ENCODE results near the gene MAP2K5.

The MAP2K5 gene

GRCh38 chr15:67564021-67564967 lies 21.8 kb downstream of the MAP2K5 start:
- H3K4me3 ChIP-seq (ENCODE audit: low read length): no peak overlapping the region
- no peaks in the 10 kb centered on the region for H3K27me3 ChIP-seq (ENCODE audit: insufficient read depth, low read length, poor library complexity)
- no peak overlapping the region for H3K9ac ChIP-seq (ENCODE audit: low read length)
- no peak overlapping the region for H2BK5ac ChIP-seq (ENCODE audit: low read length)
- no peaks in the 10 kb centered on the region for H3K79me1 ChIP-seq (ENCODE audit: low read length)
- H4K5ac ChIP-seq (ENCODE audit: low read length): no peak overlapping the region
- DNase-seq: no peak
- no peaks in the 10 kb centered on the region for H3K4me1 ChIP-seq (ENCODE audit: control insufficient read depth, low read depth, low read length)
- H2BK120ac ChIP-seq (ENCODE audit: low read depth, low read length): no peak overlapping the region
- H2BK15ac ChIP-seq (replicated peaks; ENCODE audit: low read depth): no peak overlapping the region
- no peak overlapping the region for H3K56ac ChIP-seq (ENCODE audit: low read length)
- H3K23ac ChIP-seq (ENCODE audit: low read length): no peak overlapping the region
- H3K36me3 ChIP-seq (ENCODE audit: control insufficient read depth, insufficient read depth, low read length): no peaks in the 10 kb centered on the region
- H2AK5ac ChIP-seq (ENCODE audit: low read length): no peak overlapping the region
- H3K79me2 ChIP-seq (ENCODE audit: control insufficient read depth, insufficient read depth, low read length): no peaks in the 10 kb centered on the region
- no peak overlapping the region for H3K4me2 ChIP-seq (ENCODE audit: low read length)
- WGBS (ENCODE audit: extremely low coverage, insufficient coverage, low lambda C conversion rate): no CpG with 5 or more reads among the region's 2 CpGs
- H3K18ac ChIP-seq (ENCODE audit: low read length): no peak overlapping the region
- no peak overlapping the region for H3K27ac ChIP-seq (ENCODE audit: low read depth, low read length)
- no peak overlapping the region for H3K4ac ChIP-seq (ENCODE audit: low read depth, low read length)
- H4K8ac ChIP-seq (ENCODE audit: low read depth, low read length): no peak overlapping the region

DNA sequence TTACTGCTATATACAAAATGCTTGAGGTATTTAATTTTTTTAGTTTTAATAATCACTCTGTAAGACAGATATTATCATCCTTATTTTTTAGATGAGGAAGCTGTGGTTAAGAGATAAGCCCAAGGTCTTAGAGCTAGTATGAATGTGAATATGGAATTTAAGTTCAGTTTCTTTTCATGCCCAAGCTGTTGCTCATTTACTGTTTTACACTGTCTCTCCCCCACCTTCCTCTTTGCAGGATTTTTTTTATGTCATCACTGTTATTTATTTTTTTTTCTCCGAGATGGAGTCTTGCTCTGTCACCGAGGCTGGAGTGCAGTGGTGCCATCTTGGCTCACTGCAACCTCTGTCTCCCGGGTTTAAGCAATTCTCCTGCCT lies 22.5 kb downstream of the MAP2K5 start:
- no peak overlapping the region for H3K9ac ChIP-seq (ENCODE audit: low read length)
- H3K56ac ChIP-seq (ENCODE audit: low read length): no peak overlapping the region
- no peak overlapping the region for H4K5ac ChIP-seq (ENCODE audit: low read length)
- no peak overlapping the region for H3K4ac ChIP-seq (ENCODE audit: low read depth, low read length)
- H3K23ac ChIP-seq (ENCODE audit: low read length): no peak overlapping the region
- no peak overlapping the region for H2BK15ac ChIP-seq (replicated peaks; ENCODE audit: low read depth)
- H2AK5ac ChIP-seq (ENCODE audit: low read length): no peak overlapping the region
- H3K27me3 ChIP-seq (ENCODE audit: insufficient read depth, low read length, poor library complexity): no peaks in the 10 kb centered on the region
- H3K18ac ChIP-seq (ENCODE audit: low read length): no peak overlapping the region
- H3K4me3 ChIP-seq (ENCODE audit: low read length): no peak overlapping the region
- no peaks in the 10 kb centered on the region for H3K4me1 ChIP-seq (ENCODE audit: control insufficient read depth, low read depth, low read length)
- H3K4me2 ChIP-seq (ENCODE audit: low read length): no peak overlapping the region
- no peak overlapping the region for H3K27ac ChIP-seq (ENCODE audit: low read depth, low read length)
- no peaks in the 10 kb centered on the region for H3K79me1 ChIP-seq (ENCODE audit: low read length)
- no CpG with 5 or more reads among the region's 3 CpGs for WGBS (ENCODE audit: extremely low coverage, insufficient coverage, low lambda C conversion rate)
- no peaks in the 10 kb centered on the region for H3K79me2 ChIP-seq (ENCODE audit: control insufficient read depth, insufficient read depth, low read length)
- no peak overlapping the region for H2BK120ac ChIP-seq (ENCODE audit: low read depth, low read length)
- DNase-seq: no peak
- H4K8ac ChIP-seq (ENCODE audit: low read depth, low read length): no peak overlapping the region
- H2BK5ac ChIP-seq (ENCODE audit: low read length): no peak overlapping the region
- no peaks in the 10 kb centered on the region for H3K36me3 ChIP-seq (ENCODE audit: control insufficient read depth, insufficient read depth, low read length)

GRCh38 chr15:67569668-67570067 lies 27.2 kb downstream of the MAP2K5 start:
- Histone ChIP-seq H2AK5ac (ENCODE audit: low read length) (no peak overlapping the region), H3K4me3 (ENCODE audit: low read length) (no peak overlapping the region), H3K27ac (ENCODE audit: low read depth, low read length) (no peak overlapping the region), H3K4me1 (ENCODE audit: control insufficient read depth, low read depth, low read length) (no peaks in the 10 kb centered on the region), H3K36me3 (ENCODE audit: control insufficient read depth, insufficient read depth, low read length) (no peaks in the 10 kb centered on the region), H3K4ac (ENCODE audit: low read depth, low read length) (no peak overlapping the region), H2BK5ac (ENCODE audit: low read length) (no peak overlapping the region), H3K18ac (ENCODE audit: low read length) (no peak overlapping the region), H3K56ac (ENCODE audit: low read length) (no peak overlapping the region), H4K5ac (ENCODE audit: low read length) (no peak overlapping the region), H3K27me3 (ENCODE audit: insufficient read depth, low read length, poor library complexity) (no peaks in the 10 kb centered on the region), H3K23ac (ENCODE audit: low read length) (no peak overlapping the region), H2BK120ac (ENCODE audit: low read depth, low read length) (no peak overlapping the region), H3K79me1 (ENCODE audit: low read length) (no peaks in the 10 kb centered on the region), H3K79me2 (ENCODE audit: control insufficient read depth, insufficient read depth, low read length) (no peaks in the 10 kb centered on the region), H4K8ac (ENCODE audit: low read depth, low read length) (no peak overlapping the region), H2BK15ac (replicated peaks; ENCODE audit: low read depth) (no peak overlapping the region), H3K4me2 (ENCODE audit: low read length) (no peak overlapping the region), H3K9ac (ENCODE audit: low read length) (no peak overlapping the region)
- DNase-seq: no peak
- no CpG with 5 or more reads among the region's 3 CpGs for WGBS (ENCODE audit: extremely low coverage, insufficient coverage, low lambda C conversion rate)

- H3K18ac ChIP-seq (ENCODE audit: low read length): no peak overlapping the region
Measured at GRCh38 chr15:67570875-67571647, 28.6 kb downstream of the MAP2K5 start.

DNA sequence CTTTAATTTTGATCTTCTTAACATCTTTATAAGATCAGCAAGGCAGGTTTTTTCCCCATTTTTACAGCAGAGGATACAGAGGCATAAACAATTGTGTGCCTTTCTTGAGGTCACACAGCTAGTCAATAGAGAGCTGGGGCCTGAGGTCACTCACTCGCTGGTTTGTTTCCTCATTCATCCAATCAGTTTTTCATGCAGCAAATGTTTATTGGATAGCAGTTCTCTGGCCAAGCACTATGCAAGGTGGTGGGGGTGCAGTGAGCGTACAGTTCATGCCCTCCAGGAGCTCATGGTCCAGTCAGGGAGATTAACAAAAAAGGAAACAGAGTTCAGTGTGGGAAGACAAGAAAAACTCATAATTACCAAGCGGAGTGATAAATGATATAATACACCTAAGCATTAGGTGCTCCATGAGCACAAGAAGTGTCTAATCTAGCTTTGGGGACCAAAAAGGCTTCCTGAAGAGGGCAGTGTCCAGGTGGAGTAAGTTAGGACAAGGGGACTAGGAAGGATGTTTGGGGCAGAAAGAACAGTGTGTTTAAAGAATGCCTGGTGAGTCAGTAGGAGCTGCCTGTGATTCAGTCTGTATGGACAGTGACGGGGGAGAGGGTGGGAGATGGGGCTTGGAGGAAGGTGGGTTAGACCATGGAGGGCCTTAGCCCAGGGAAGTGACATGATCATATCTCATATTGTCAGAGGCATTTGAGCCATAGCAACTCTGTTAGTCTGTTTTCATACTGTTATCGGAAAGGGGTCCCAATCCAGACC lies 29.3 kb downstream of the MAP2K5 start:
- Histone ChIP-seq H3K9ac (ENCODE audit: low read length) (no peak overlapping the region), H2AK5ac (ENCODE audit: low read length) (no peak overlapping the region), H3K56ac (ENCODE audit: low read length) (no peak overlapping the region), H3K4me2 (ENCODE audit: low read length) (no peak overlapping the region), H3K23ac (ENCODE audit: low read length) (no peak overlapping the region), H3K79me2 (ENCODE audit: control insufficient read depth, insufficient read depth, low read length) (no peaks in the 10 kb centered on the region), H3K36me3 (ENCODE audit: control insufficient read depth, insufficient read depth, low read length) (no peaks in the 10 kb centered on the region), H2BK15ac (replicated peaks; ENCODE audit: low read depth) (no peak overlapping the region), H3K18ac (ENCODE audit: low read length) (no peak overlapping the region), H3K27ac (ENCODE audit: low read depth, low read length) (no peak overlapping the region), H3K27me3 (ENCODE audit: insufficient read depth, low read length, poor library complexity) (no peaks in the 10 kb centered on the region), H3K4ac (ENCODE audit: low read depth, low read length) (no peak overlapping the region), H4K8ac (ENCODE audit: low read depth, low read length) (no peak overlapping the region), H3K4me3 (ENCODE audit: low read length) (no peak overlapping the region), H2BK120ac (ENCODE audit: low read depth, low read length) (no peak overlapping the region), H2BK5ac (ENCODE audit: low read length) (no peak overlapping the region), H3K79me1 (ENCODE audit: low read length) (no peaks in the 10 kb centered on the region), H3K4me1 (ENCODE audit: control insufficient read depth, low read depth, low read length) (no peaks in the 10 kb centered on the region), H4K5ac (ENCODE audit: low read length) (no peak overlapping the region)
- WGBS (ENCODE audit: extremely low coverage, insufficient coverage, low lambda C conversion rate): no CpG with 5 or more reads among the region's 5 CpGs
- DNase-seq: no peak

More at GRCh38 chr15:67570875-67571647, 28.6 kb downstream of the MAP2K5 start:
- Histone ChIP-seq H3K9ac (ENCODE audit: low read length) (no peak overlapping the region), H4K8ac (ENCODE audit: low read depth, low read length) (no peak overlapping the region), H4K5ac (ENCODE audit: low read length) (no peak overlapping the region), H3K4ac (ENCODE audit: low read depth, low read length) (no peak overlapping the region), H3K27me3 (ENCODE audit: insufficient read depth, low read length, poor library complexity) (no peaks in the 10 kb centered on the region), H3K79me1 (ENCODE audit: low read length) (no peaks in the 10 kb centered on the region), H3K4me1 (ENCODE audit: control insufficient read depth, low read depth, low read length) (no peaks in the 10 kb centered on the region), H3K23ac (ENCODE audit: low read length) (no peak overlapping the region), H2BK15ac (replicated peaks; ENCODE audit: low read depth) (no peak overlapping the region), H2BK120ac (ENCODE audit: low read depth, low read length) (no peak overlapping the region), H3K36me3 (ENCODE audit: control insufficient read depth, insufficient read depth, low read length) (no peaks in the 10 kb centered on the region), H3K4me3 (ENCODE audit: low read length) (no peak overlapping the region), H3K56ac (ENCODE audit: low read length) (no peak overlapping the region), H2AK5ac (ENCODE audit: low read length) (no peak overlapping the region), H3K27ac (ENCODE audit: low read depth, low read length) (no peak overlapping the region), H2BK5ac (ENCODE audit: low read length) (no peak overlapping the region), H3K4me2 (ENCODE audit: low read length) (no peak overlapping the region), H3K79me2 (ENCODE audit: control insufficient read depth, insufficient read depth, low read length) (no peaks in the 10 kb centered on the region)
- DNase-seq: no peak
- WGBS (ENCODE audit: extremely low coverage, insufficient coverage, low lambda C conversion rate): no CpG with 5 or more reads among the region's 4 CpGs
